ENCODE data around the gene HLA-F.

HLA-F gene

DNA sequence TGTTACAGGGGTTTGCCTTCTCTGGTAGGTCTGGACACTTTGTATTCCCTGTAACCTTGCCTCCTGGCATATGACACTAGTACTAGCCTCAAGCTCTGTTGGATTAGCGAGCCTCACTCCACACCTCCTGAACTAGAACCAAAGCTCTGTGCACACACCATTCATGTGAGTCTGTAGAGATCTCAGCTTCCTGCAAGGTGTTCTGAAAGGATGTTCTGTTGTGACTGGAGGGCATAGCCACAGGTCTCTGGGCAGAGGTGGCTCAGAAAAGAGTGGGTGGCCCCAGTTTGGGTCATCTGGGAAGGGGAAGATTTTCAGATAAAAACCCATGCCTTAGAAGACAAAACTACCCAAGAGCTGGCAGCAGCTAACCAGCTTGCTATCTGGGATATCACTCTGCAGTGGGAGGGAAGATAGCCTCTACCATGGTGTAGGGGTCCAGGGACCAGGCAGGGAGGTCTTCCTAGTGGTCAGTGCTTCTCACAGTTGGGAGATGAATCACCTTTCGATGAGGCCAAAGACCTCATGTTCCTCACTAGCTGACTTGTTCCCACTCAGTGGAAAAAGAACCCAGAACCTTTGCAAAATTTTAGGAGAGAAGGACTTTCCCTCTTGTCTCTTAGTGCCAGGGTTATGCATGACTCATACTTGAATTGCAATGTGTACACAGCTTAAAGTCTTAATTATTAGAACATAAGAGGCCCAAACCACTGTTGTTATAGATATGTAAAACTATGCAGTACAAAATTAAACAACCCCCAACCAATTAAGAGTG, 41.4 kb downstream of the HLA-F start:
- DNase-seq: no peak

DNA sequence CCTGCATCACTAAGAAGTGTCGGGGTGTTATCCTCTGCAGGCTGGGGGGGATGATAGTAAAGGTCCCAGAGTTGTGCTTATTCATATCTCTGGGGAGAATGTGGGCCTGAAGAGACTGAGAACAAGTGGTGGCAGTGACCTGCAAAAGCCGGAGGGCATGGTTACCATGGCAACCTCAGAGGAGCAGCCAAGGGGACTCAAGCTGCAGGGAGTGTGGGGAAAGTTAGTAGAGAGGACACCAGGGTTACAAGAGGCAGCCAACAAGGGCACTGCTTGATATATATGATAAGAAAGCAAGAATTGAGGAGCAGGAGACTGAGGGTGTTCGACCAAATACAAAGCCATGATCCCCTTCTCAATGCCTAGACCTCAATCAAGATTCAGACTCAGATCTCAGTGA, 46.1 kb downstream of the HLA-F start:
- DNase-seq: no peak

DNA sequence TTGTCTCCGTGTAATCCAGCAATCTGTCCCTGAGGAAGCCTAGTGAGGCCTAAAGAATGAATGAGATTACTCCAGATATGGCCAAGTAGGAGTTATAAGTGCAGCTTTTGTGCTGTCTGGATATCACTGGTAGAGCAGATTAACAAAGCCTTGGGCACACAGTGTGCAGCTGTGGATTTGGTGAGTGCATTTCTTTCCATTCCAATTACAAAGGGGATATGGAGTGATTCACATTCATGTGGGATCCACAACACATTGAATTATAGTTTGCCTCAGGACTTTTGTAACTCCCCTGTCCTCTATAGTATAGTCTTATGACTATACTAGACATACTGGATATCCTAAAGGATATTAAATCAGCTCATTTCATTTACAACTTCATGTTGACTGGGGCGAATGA, 47.1 kb downstream of the HLA-F start:
- DNase-seq: no peak

DNA sequence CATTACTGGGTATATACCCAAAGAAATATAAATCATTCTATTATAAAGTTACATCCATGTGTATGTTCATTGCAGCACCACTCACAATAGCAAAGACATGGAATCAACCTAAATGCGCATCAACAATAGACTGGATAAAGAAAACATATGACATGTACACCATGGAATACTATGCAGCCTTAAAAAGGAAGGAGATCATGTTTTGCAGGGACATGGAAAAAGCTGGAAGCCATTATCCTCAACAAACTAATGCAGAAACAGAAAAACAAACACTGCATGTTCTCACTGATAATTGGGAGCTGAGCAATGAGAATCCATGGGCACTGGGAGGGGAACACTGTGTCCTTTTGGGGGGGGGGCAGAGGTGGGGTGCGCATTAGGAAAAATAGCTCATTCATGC, 53.5 kb downstream of the HLA-F start:
- DNase-seq: no peak
